ENCODE results near the gene POLR3G.

POLR3G gene

DNA sequence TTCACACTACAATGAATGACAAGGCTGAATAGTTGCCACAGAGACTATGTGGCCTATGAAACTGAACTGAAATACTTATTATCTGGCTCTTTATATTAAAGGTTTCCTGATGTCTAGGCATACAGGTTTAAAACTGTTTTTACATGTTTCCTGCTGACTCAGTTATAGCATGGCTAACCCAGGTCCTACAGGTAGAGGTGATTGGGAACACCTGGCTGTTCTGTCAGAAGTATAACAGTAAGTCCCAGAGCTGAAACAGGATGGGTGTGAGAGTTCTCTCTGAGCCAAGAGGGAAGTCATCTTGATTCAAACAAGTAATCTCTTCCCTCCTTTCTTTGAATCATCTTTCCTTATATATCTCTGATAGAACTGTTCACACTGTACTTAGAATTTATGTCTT is 79.0 kb downstream of the POLR3G start:
- DNase-seq = no peak

DNA sequence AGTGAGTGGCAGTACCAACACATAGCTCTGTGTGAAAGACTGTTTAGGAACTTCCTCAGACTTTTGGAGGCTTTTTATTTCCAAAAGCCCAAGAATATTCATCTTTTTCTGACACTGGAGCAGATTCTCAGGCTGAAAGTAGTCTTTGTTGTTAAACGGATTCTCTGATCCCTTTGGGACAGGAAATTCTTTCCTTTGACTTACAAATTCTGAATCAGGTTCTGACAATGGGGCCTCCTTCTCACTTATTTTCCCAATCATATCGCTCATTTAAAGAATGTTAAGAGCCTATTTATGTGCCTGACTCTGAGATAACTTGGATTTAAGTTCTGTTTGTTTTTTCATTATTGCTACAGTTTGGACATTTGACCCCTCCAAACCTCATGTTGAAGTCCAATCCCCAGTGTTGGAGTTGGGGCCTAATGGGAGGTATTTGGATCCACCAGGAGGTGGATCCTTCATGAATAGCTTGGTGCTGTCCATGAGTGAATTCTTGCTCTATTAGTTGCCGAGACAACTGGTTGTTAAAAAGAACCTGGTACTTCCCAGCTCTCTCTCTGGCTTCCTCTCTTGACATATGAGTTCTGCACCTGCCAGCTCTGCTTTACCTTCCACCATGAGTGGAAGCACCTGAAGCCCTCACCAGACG is 79.8 kb downstream of the POLR3G start:
- DNase-seq = no peak

DNA sequence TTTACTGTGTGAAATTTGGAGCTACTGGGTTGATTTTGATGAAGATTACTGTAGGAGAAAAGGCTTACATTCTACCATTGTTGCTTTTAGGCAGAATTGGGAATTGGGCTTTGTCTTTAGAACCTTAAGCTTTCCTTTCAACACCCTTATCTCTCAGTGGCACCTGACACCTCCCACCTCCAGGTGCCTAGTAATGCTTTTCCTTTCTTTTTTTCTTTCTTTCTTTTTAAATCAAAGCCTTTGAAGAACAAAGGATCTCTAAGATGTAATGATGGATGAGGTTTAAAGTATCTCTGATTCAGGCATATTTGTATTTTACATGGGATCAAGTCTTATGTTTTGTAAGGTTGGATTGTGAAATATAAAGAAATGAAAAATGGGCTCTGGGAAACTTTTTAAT is 81.0 kb downstream of the POLR3G start:
- DNase-seq = no peak

DNA sequence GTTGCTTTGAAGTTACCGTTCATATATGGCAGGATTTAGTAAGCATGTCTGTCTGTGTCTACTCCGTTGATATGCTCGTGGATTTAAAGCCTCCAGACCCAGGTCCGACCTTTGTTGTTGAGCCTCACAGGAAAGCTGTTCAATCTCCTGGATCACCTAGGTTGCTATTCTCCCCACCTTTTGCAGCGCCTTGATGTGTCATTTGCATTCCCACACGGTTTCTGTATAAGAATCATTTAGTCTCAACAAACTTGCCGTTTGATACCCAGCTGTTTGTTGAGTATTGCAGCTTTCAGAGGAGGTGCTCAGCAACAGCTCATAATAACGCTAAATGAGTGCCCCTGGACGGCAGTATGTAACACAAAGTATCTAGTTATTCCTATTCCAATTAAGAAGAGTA is 82.7 kb downstream of the POLR3G start:
- no peak for DNase-seq

GRCh38 chr5:90557871-90558270 is 83.2 kb downstream of the POLR3G start:
- no peak for DNase-seq

DNA sequence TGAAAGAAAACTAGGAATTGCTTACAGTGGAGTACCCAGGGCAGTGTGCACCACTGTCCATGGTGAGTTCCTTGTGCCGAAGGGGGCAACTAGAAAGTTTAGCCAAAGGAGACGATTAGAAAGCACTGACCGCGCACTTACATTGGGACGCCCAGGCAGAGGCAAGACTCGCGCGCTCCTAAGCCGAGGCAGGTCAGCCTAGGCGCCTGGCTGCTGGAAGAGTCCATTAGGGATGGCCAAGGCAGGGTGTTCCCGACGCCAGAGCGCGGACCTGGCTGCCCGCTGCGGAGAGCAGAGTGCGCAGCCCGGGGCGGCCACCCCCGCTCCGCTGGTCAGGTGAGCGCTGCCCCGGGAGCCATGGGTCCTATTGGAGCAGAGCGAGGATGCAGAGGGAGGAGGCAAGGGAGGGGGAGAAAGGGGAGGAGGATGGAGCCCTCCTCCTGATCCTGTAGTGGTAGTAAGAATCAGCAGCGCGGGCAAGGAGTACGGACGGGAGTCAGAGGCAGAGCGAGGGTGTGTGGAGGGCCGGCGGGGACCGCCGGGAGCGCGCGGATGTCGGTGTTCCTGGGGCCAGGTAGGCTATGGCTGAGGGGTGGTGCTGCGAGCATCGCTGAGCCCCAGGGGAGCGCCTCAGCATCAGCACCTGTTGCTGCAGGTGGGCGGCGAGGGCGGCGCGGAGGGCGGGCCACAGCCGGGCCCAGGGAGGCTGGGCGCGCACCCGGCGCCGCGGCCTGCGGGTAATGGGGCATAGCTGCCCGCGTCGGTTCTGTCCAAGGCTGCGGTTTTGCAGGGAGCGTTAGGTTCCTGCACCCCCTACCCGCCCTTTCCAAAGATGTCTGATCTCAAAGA is 83.9 kb downstream of the POLR3G start, which contains the start of gene ADGRV1:
ADGRV1 (plus strand) TSS at position 454 of the 849 bp plus-strand sequence; CDS start at position 553, 99 bp downstream.
- DNase-seq = peak; percentile 64

- DNase-seq = no peak
Observed at GRCh38 chr5:90560771-90561170, 86.1 kb downstream of the POLR3G start.

DNA sequence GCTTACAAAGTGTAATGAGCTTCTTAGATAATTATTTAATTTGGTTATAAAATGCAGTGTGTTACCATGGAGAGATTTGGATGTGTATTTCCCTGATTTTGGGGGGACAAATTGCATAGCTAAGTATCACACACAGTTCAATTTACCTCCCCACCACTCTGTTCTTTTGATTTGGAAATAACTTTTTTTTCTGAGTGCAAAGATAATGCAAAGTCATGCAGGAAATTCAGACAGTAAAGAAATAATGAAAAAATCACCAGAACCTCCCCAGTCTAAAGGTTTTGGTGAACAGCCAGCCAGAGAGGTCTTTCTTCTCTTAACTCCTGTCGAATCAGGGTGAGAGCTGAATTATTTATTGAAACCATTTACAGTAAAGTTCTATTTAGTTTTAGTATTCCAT is 87.1 kb downstream of the POLR3G start:
- DNase-seq = no peak

DNA sequence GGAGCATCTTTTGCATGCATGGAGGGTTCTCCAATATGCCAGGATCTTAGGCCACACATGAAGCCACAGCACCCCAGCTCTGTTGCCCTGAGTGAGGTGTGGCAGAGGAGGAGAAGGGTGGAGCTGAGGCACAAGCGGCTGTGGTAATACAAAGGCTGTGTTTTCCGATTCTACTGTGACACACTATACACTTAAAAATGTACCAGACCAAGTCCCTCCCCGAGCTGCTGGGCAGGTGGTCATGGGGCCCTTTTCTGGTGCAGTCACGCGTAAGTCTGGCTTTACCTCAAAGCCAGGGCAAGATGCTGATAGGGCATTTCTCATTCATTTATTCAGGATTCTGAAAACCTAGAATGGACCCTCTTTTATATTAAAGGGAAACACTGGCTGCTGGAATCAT is 87.7 kb downstream of the POLR3G start:
- no peak for DNase-seq

DNA sequence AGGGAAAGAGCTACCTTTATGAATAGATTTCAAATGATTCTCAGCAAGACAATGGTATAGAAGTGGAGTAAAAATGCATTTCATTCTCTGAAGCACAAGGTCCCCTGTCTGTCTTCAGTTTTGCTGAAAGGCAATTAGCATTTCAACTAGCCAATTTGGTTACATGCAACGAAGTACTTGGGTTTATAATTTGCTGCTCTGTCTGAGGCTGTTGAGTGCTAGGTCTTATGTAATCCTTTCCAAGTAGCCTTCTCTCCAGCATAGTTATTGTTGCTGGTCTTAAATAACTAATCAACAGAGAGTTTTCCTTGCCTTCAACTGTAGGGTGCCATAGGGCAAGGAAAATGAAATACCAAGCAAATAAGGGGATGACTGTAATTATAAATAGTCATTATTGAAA is 88.4 kb downstream of the POLR3G start:
- no peak for DNase-seq
